PFSK-1 (cell line): ENCODE measurements around the gene SPAG4.

Source experiments
- POLR2AphosphoS5 ChIP-seq: IDR thresholded peaks from 2 replicates; pipeline ENCODE4 v1.6.1; 2012; ENCODE audit warnings: low read depth, mild to moderate bottlenecking, control low read depth, low read length, moderate library complexity
- SIN3A ChIP-seq: IDR thresholded peaks from 2 replicates; pipeline ENCODE4 v1.6.1; 2012; ENCODE audit warnings: mild to moderate bottlenecking, low read length, moderate library complexity, borderline replicate concordance; ENCODE audit not compliant: insufficient read depth
- TF ChIP-seq, protein P1 (sequence below), 2 experiments: IDR thresholded peaks; 2 replicates each; pipeline versions ENCODE4 v1.6.1 to v1.8.0; 2011 to 2012; ENCODE audit warnings: low read depth in 2 of 2, low read length in 2 of 2, control low read depth in 1 of 2, inconsistent platforms in 1 of 2, mild to moderate bottlenecking in 1 of 2, moderate library complexity in 1 of 2; ENCODE audit not compliant: insufficient read depth in 1 of 2

DNA sequence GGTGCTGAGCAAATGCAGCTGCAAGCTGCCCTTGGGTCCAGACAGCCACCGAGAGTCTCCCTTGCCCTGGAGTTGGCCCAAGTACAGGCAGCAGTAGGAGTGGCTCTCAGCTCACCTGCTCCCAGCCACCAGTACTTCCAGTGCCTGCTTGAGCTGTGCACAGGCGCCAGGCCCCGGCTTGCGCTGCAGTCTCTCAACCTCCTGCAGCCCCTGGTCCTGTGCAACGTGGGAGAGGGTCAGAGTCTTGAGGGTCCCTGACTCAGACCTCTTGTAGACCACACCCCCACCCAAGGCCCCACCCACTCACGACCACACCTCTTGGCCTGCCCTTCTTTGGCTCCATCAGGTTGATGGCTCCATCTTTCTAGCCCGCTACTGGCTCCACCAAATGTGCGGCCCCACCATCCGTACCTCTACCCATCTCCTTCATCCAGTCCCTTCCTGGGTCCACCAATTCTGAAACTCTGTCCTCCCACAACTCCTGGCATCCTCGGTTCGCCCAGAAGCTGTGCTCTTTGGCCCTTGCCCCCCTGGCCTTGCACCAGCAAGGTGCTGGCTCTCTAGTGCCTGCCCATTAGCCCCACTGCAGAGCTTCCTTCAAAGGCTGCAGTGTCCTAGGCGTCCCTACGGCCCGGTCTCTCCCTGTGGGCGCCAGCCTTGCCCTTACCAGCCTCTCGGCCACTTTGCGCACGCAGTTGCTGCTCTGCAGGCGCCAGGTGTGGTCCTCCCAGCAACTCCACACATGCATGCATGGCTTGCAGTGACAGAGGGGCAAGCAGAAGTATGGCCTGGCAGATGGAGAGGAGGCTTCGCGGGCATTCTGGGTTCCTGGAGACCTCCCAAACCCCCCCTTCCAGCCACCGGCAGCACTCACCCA is 16.5 kb upstream of the SPAG4 start:
- no peak for TF ChIP-seq POLR2AphosphoS5
- no peak for TF ChIP-seq SIN3A
- TF ChIP-seq, protein P1, sequence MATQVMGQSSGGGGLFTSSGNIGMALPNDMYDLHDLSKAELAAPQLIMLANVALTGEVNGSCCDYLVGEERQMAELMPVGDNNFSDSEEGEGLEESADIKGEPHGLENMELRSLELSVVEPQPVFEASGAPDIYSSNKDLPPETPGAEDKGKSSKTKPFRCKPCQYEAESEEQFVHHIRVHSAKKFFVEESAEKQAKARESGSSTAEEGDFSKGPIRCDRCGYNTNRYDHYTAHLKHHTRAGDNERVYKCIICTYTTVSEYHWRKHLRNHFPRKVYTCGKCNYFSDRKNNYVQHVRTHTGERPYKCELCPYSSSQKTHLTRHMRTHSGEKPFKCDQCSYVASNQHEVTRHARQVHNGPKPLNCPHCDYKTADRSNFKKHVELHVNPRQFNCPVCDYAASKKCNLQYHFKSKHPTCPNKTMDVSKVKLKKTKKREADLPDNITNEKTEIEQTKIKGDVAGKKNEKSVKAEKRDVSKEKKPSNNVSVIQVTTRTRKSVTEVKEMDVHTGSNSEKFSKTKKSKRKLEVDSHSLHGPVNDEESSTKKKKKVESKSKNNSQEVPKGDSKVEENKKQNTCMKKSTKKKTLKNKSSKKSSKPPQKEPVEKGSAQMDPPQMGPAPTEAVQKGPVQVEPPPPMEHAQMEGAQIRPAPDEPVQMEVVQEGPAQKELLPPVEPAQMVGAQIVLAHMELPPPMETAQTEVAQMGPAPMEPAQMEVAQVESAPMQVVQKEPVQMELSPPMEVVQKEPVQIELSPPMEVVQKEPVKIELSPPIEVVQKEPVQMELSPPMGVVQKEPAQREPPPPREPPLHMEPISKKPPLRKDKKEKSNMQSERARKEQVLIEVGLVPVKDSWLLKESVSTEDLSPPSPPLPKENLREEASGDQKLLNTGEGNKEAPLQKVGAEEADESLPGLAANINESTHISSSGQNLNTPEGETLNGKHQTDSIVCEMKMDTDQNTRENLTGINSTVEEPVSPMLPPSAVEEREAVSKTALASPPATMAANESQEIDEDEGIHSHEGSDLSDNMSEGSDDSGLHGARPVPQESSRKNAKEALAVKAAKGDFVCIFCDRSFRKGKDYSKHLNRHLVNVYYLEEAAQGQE (IDR thresholded peaks at IDR 0.05; ENCODE audit: insufficient read depth in 1 of 2, low read depth in 2 of 2, low read length in 2 of 2), result no peak
